Activated CD4-positive, CD25-positive, alpha-beta regulatory T cell treated with anti-CD3 and anti-CD28 coated beads, Interleukin-2, amount 50 U/mL, for 72 hours (primary cell): ENCODE measurements around the gene GSK3B.
A peak's percentile ranks its signal among the peaks of the same experiment; 100 is the strongest.

Source experiments
- DNase-seq: peaks from one replicate; pipeline ENCODE4 v3.0.0; 2021

Gene GSK3B

GRCh38 chr3:119864476-119864875, 229.8 kb downstream of the GSK3B start:
- no peak for DNase-seq

- DNase-seq = no peak
Measured at GRCh38 chr3:119862616-119863015, 231.6 kb downstream of the GSK3B start.

- DNase-seq = no peak
Measured at GRCh38 chr3:119861681-119862080, 232.6 kb downstream of the GSK3B start.

- DNase-seq = no peak
Measured at GRCh38 chr3:119859728-119860127, 234.5 kb downstream of the GSK3B start.

- DNase-seq = no peak
Measured at GRCh38 chr3:119858957-119859356, 235.3 kb downstream of the GSK3B start.

- no peak for DNase-seq
Measured at GRCh38 chr3:119856695-119857094, 237.6 kb downstream of the GSK3B start.

- DNase-seq = no peak
Measured at GRCh38 chr3:119849126-119849525, 245.1 kb downstream of the GSK3B start.

GRCh38 chr3:119841808-119842471, 252.3 kb downstream of the GSK3B start:
- no peak for DNase-seq

- DNase-seq = no peak
Measured at GRCh38 chr3:119835556-119835955, 258.7 kb downstream of the GSK3B start.

- DNase-seq = no peak
Measured at GRCh38 chr3:119834754-119835370, 259.4 kb downstream of the GSK3B start.

- no peak for DNase-seq
Measured at GRCh38 chr3:119831941-119832371, 262.3 kb downstream of the GSK3B start.

- no peak for DNase-seq
Measured at GRCh38 chr3:119831022-119831421, 263.2 kb downstream of the GSK3B start.

- DNase-seq = no peak
Measured at GRCh38 chr3:119829420-119829819, 264.8 kb downstream of the GSK3B start.

GRCh38 chr3:119826711-119827608, 267.3 kb downstream of the GSK3B start:
- no peak for DNase-seq

- no peak for DNase-seq
Measured at GRCh38 chr3:119825820-119826219, 268.4 kb downstream of the GSK3B start.

- DNase-seq = no peak
Measured at GRCh38 chr3:119819806-119820205, 274.4 kb downstream of the GSK3B start.

GRCh38 chr3:119818937-119819336, 275.3 kb downstream of the GSK3B start:
- DNase-seq = no peak

- no peak for DNase-seq
Measured at GRCh38 chr3:119817583-119818363, 276.5 kb downstream of the GSK3B start.

- DNase-seq = no peak
Measured at GRCh38 chr3:119817071-119817470, 277.2 kb downstream of the GSK3B start.

- no peak for DNase-seq
Measured at GRCh38 chr3:119815716-119816115, 278.5 kb downstream of the GSK3B start.

GRCh38 chr3:119812491-119813058, 281.7 kb downstream of the GSK3B start:
- DNase-seq = no peak

GRCh38 chr3:119810018-119810435, 284.2 kb downstream of the GSK3B start:
- peak; percentile 59 for DNase-seq
